HepG2 (cell line): ENCODE measurements around the gene RCOR1. TPM values are rescaled to one million over a fixed set of nuclear protein-coding genes. Genes with fewer than 3 reads are reported as not detected.

ENCODE experiments used
- ARID4A ChIP-seq: sonication (generic); formaldehyde crosslinking; IDR thresholded peaks from 2 replicates; pipeline ENCODE4 v1.5.0; 2020; ENCODE audit warnings: mild to moderate bottlenecking, missing genetic modification reagents, borderline replicate concordance
- HES4 ChIP-seq: sonication (generic); formaldehyde crosslinking; IDR thresholded peaks from 2 replicates; pipeline ENCODE4 v1.9.0; 2021; ENCODE audit warnings: mild to moderate bottlenecking, missing genetic modification reagents, borderline replicate concordance
- HNF4G ChIP-seq, 2 experiments: sonication (generic) in 1 of 2; formaldehyde crosslinking in 1 of 2; IDR thresholded peaks; 2 replicates each; pipeline versions ENCODE4 v1.4.0 to v1.6.1; 2011 to 2020; ENCODE audit warnings: borderline replicate concordance in 2 of 2, low read depth in 2 of 2, mild to moderate bottlenecking in 2 of 2, low read length in 1 of 2, missing genetic modification reagents in 1 of 2, moderate library complexity in 1 of 2
- HOXA9 ChIP-seq: sonication (generic); formaldehyde crosslinking; IDR thresholded peaks from 2 replicates; pipeline ENCODE4 v1.8.1; 2022; ENCODE audit warnings: missing genetic modification reagents, mild to moderate bottlenecking, moderate library complexity, borderline replicate concordance
- IRF9 ChIP-seq: sonication (generic); formaldehyde crosslinking; IDR thresholded peaks from 2 replicates; pipeline ENCODE4 v1.8.0; 2022; ENCODE audit warnings: missing genetic modification reagents, mild to moderate bottlenecking, borderline replicate concordance
- KAT2B ChIP-seq: fragments of 150-350 bp; IDR thresholded peaks from 2 replicates; pipeline ENCODE4 v1.6.1; 2014; ENCODE audit warnings: low read depth, low read length, borderline replicate concordance
- KLF12 ChIP-seq: sonication (generic); formaldehyde crosslinking; IDR thresholded peaks from 2 replicates; pipeline ENCODE4 v1.4.0; 2020; ENCODE audit warnings: missing genetic modification reagents, borderline replicate concordance
- KLF9 ChIP-seq: IDR thresholded peaks from 2 replicates; pipeline ENCODE4 v1.6.1; 2016; ENCODE audit warnings: low read depth
- MTF1 ChIP-seq: sonication (generic); formaldehyde crosslinking; IDR thresholded peaks from 2 replicates; pipeline ENCODE4 v1.5.0; 2020; ENCODE audit warnings: missing genetic modification reagents
- PHF8 ChIP-seq: sonication (generic); formaldehyde crosslinking; IDR thresholded peaks from 2 replicates; pipeline ENCODE4 v1.5.0; 2020; ENCODE audit warnings: missing genetic modification reagents
- SATB2 ChIP-seq: sonication (generic); formaldehyde crosslinking; IDR thresholded peaks from 2 replicates; pipeline ENCODE4 v1.5.0; 2020; ENCODE audit warnings: missing genetic modification reagents
- SMARCE1 ChIP-seq: fragments of 450-650 bp; IDR thresholded peaks from 2 replicates; pipeline ENCODE4 v1.6.1; 2017; ENCODE audit warnings: borderline replicate concordance
- SP5 ChIP-seq: IDR thresholded peaks from 2 replicates; pipeline ENCODE4 v1.6.1; 2016; ENCODE audit warnings: low read depth, borderline replicate concordance
- THAP8 ChIP-seq: sonication (generic); formaldehyde crosslinking; IDR thresholded peaks from 2 replicates; pipeline ENCODE4 v1.5.1; 2020; ENCODE audit warnings: missing genetic modification reagents, mild to moderate bottlenecking, borderline replicate concordance
- ZNF513 ChIP-seq: sonication (generic); formaldehyde crosslinking; conservative IDR thresholded peaks from 2 replicates; pipeline ENCODE4 v1.5.0; 2020; ENCODE audit warnings: missing genetic modification reagents
- ZNF564 ChIP-seq: sonication (generic); formaldehyde crosslinking; IDR thresholded peaks from 2 replicates; pipeline ENCODE4 v1.8.1; 2023; ENCODE audit warnings: mild to moderate bottlenecking, missing genetic modification reagents
- ZNF768 ChIP-seq: sonication (generic); formaldehyde crosslinking; IDR thresholded peaks from 2 replicates; pipeline ENCODE4 v1.4.0; 2020; ENCODE audit warnings: missing genetic modification reagents
- polyA plus RNA-seq, 8 experiments: library from polyadenylated mRNA; depleted of rRNA in 3 of 8; stranded (reverse) in 7 of 8; unstranded in 1 of 8; fragments of >200 nt; fragmentation: Illumina TruSeq in 4 of 8; extraction: Trizol in 4 of 8; gene quantifications; 2 replicates each; pipeline versions ENCODE4 v1.2.1 to v1.2.3, GENCODE V29; 2011 to 2016; ENCODE audit warnings: low read depth in 4 of 8, missing spikeins in 1 of 8, mixed read lengths in 1 of 8; ENCODE audit not compliant: insufficient read depth in 1 of 8
- total RNA-seq, 5 experiments: library from RNA; depleted of rRNA; stranded (reverse); fragments of >200 nt; fragmentation: Illumina TruSeq; extraction: Trizol; gene quantifications; 2 replicates each; pipeline ENCODE4 v1.2.3, GENCODE V29; 2016; ENCODE audit warnings: low read depth in 1 of 5
- TF ChIP-seq, protein P1 (sequence below): sonication (generic); formaldehyde crosslinking; conservative IDR thresholded peaks from 2 replicates; pipeline ENCODE4 v1.8.0; 2022; ENCODE audit warnings: mild to moderate bottlenecking, moderate library complexity, missing genetic modification reagents

Gene RCOR1
- total and polyA plus RNA-seq, 2 of the 13 experiments (the other 11 are each of a cell fraction or from before 2014, with no cell fraction given) = 10.2 to 11.1 TPM

DNA sequence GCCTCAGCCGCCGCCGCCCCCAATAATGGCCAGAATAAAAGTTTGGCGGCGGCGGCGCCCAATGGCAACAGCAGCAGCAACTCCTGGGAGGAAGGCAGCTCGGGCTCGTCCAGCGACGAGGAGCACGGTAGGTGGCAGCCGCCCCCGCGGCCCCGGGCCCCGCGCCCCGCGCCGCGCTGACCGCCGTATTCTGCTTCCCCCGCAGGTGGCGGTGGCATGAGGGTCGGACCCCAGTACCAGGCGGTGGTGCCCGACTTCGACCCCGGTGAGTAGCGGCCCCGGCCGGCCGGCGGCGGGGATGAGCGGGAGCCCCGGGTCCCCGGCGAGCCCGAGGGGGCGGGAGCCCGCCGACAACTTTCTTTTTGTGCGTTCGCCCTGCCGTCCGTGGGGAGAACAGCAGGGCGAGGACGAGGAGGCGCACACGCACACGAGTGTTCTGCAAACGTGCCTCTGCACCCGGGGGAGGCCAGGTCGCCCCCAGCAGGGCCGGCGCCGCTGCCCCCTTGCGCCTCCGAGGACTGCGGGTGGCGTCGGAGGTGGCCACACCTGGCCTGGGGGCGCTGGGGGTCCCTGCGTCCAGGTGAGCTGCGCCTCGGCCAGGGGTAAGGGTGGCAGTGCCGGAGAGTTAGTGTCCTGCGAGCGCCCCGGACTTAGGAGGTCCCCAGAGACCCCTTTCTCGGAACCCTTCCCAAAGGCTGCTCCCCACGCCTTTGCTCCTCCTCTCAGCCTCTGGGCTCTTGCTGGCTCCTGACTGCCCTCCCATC, 794 bp downstream of the RCOR1 start (continued):
- TF ChIP-seq IRF9 (CRISPR knock-in tag) (peak; percentile 64; the same call in 1 of the 2 replicates), ZNF768 (CRISPR knock-in tag) (no peak), PHF8 (CRISPR knock-in tag) (no peak), THAP8 (CRISPR knock-in tag) (no peak), ZNF564 (CRISPR knock-in tag) (no peak), KAT2B (no peak), KLF12 (CRISPR knock-in tag) (no peak), KLF9 (CRISPR knock-in tag) (no peak), ZNF513 (CRISPR knock-in tag) (0 out of 2 replicates have a peak, but pooled peaks have one; percentile 16), SMARCE1 (no peak), HNF4G (IDR thresholded peaks at IDR 0.05; ENCODE audit: borderline replicate concordance, low read depth, low read length) (no peak), HNF4G (CRISPR knock-in tag; IDR thresholded peaks at IDR 0.05; ENCODE audit: borderline replicate concordance, low read depth) (no peak), ARID4A (peak; percentile 40; the same call in 1 of the 2 replicates), SATB2 (CRISPR knock-in tag) (no peak), HOXA9 (CRISPR knock-in tag) (no peak), SP5 (no peak), MTF1 (CRISPR knock-in tag) (no peak), HES4 (CRISPR knock-in tag) (no peak)
- TF ChIP-seq, protein P1, sequence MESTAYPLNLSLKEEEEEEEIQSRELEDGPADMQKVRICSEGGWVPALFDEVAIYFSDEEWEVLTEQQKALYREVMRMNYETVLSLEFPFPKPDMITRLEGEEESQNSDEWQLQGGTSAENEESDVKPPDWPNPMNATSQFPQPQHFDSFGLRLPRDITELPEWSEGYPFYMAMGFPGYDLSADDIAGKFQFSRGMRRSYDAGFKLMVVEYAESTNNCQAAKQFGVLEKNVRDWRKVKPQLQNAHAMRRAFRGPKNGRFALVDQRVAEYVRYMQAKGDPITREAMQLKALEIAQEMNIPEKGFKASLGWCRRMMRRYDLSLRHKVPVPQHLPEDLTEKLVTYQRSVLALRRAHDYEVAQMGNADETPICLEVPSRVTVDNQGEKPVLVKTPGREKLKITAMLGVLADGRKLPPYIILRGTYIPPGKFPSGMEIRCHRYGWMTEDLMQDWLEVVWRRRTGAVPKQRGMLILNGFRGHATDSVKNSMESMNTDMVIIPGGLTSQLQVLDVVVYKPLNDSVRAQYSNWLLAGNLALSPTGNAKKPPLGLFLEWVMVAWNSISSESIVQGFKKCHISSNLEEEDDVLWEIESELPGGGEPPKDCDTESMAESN (CRISPR knock-in tag) = peak; percentile 61; the same call in 1 of the 2 replicates
